Activated CD4-positive, alpha-beta T cell treated with anti-CD3 and anti-CD28 coated beads for 48 hours (primary cell): ENCODE data around the gene DGKB.

Experiments used
- DNase-seq: peaks from one replicate; pipeline ENCODE4 v3.0.0-alpha.2; 2020

Gene DGKB

DNA sequence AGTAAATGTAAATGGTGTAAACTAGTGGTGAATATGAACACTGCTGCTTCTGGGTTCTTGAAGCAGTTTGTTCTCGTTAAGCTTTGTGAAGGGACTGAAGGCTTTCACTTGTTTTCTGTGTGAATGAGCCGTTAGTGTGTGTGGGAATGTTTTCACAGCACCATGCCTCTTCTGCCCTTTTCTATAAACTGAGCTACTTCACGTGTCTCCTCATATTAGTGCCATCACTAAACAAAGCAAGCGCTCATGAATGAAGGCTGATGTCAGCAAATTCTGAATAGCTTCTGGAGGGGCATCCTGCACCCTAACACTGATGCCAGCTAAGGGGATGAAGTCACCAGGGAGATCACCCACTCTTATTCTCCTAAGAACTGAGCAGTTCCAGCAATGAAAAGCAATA, 707.5 kb downstream of the DGKB start:
- DNase-seq, result no peak

GRCh38 chr7:14191686-14192098, 710.9 kb downstream of the DGKB start:
- no peak for DNase-seq

DNA sequence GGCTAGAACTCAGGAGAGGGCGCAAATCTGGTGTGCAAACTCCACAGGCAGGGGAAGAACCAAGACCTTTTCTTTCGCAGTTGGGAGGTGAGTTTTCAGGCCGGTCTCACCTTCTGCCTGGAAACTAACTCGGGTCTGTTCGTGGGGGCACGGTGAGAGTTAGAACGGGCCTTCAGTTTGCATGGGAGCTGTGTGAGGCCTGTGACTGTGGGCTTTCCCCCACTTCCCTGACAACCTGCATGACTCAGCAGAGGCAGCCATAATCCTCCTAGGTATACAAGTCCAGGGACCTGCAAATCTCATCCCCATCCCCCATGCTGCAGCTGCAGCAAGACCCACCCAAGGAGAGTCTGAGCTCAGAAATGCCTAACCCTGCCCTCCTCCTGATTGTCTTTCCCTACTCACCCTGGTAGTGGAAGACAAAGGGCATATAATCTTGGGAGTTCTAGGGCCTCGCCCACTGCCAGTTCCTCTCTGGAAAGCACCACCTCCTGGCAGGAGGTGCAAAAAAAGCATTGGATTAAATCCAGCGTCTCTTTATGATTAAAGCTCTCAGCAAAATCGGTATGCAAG, 718.2 kb downstream of the DGKB start:
- DNase-seq, result no peak

DNA sequence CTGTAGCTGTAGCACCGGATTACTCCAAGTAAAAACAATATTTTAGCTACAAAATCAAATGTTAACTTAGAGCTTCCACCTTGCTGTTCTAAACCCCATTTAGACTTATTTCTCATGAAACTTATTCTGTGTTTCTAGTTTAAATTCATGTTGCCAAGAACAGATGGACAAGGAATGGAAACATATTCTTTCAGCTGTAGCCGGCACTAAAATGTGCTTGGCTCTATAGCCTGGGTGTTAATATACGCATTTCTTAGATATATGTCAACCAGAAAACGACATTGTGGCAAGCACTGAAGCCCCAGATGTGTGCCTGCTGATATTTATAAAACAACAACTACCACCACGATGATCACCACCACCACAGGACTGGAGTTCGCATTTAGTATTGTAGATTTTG, 722.8 kb downstream of the DGKB start:
- no peak for DNase-seq

GRCh38 chr7:14177876-14178275, 724.7 kb downstream of the DGKB start:
- DNase-seq, result no peak

GRCh38 chr7:14170872-14171271, 731.7 kb downstream of the DGKB start:
- no peak for DNase-seq

DNA sequence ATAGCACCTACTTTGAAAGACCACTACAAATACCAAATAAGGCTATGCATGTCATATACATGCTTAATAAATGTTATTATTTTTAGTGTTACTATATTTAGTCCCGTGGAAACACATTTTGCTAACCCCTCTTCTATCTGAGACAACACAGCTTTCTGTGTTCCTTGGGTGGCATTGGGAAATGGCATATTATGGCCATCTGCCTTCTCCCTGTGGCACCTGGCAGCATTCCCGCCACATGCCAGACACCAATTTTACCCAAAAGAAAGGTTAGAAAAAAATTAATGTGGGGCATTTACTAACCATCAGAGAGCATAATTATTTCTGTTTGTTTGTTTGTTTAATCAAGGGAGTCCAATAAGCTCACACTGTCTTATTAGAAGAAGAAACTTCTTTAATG, 744.4 kb downstream of the DGKB start:
- no peak for DNase-seq

DNA sequence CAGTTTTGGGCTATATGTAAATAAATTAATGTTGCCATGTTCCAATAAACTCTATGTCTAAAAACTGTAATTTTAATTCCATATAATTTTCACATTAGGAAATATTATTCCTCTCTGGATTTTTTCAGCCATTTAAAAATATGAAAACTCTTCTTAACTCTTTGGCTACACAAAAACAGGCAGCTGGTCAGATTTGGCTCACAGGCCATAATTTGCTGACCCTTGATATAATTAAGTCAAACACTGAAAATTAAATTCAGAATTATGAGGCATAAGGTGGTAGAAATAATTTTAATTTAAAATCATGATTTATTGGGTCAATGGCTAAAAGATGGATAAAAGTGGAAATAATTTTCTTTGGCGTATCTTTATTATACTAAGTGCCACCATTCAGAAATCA, 746.1 kb downstream of the DGKB start:
- DNase-seq, result no peak

GRCh38 chr7:14148974-14149373, 753.6 kb downstream of the DGKB start:
- DNase-seq, result no peak

DNA sequence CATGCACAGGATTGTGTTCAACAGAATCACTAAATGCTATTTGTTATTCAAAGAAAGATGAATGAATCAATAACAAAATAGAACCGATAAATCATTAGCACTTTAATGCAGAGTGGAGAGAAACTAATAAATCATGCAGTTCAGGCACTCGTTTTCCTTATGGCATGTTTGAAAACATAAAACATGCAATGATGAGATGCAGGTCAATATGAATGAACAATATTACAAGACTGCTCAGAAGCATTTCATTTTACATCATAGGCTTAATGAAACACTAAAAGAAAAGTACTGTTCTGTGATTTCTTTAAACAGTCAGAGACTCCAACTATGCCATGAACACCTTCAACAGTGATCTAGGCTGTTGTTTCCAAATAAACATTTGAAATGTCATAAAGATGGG, 755.0 kb downstream of the DGKB start:
- no peak for DNase-seq

DNA sequence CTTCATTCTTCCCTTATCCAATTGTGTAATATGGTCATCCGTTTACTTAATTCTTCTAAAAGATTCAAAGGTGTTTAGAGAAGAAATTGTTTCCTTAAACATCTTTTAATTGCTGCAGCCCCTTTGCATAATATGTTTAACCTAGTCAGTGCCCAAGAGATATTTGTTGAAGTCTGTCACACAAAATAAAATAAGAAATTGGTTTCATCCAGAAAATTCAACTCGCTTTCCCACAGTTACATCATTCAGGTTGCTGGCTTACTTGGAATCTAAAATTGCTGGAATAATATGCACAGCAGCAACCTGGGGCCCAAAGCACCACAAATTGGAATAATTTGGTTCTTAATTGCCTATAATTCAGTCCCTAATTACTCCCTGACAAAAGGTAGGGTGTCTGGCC, 758.0 kb downstream of the DGKB start:
- no peak for DNase-seq

DNA sequence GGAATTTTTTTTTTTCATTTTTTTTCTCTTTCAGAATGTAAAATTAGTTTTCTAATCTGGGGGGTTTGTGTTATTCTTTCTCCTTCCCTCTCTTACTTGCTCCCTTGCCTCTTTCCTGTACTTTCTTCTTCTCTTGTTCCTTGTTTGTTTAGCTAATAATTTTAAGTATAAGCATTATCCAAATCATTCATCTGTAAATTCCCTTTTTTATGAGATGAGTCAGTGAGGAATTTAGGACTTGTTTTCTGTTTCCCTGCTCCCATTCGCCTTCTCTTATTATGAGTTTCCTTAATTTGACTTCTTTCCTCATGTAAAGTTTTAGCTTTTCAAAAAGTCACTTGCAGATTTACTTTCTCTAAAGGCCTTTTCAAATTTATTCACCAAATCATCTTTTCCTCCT, 758.4 kb downstream of the DGKB start:
- DNase-seq, result no peak

GRCh38 chr7:14137676-14138075, 764.9 kb downstream of the DGKB start:
- DNase-seq, result no peak

DNA sequence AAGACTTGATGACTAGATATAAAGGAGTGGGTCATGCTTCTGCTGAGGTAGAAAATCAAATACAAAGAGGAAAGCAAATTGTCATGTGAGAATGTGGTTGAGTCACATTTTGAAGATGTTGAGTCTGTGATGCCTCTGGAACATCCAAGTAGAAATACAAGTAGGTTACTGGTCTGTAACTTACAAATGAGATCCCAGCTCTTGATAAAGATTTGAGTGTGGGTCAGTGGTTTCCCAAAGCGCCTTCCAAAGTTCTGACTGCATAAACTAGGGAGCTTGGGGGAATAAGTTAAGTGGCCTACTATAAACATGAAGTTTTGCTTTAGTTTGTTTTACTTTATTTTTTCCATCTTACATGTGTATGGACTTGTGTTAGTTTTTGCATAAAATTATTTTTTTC, 768.8 kb downstream of the DGKB start:
- DNase-seq, result no peak

GRCh38 chr7:14125998-14126397, 776.6 kb downstream of the DGKB start:
- no peak for DNase-seq

DNA sequence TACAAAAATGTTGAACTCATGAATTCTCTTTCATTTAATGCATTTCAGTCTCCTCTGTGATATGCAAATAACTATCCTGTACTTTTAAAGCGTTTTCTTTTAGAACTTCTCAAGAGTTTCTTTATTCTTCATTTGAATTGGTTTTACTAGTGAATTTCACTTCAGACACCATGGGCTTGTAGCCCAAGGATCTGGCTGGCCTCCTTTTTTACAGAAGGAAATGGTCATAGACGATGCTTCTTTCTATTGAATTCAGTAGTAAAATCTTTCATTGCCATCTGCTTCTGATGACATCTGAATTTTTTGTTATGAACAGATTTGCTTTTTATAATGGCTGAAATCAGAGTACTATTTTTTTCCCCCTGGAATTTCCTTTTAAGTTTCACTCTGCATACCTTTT, 777.8 kb downstream of the DGKB start:
- no peak for DNase-seq

GRCh38 chr7:14123923-14124322, 778.6 kb downstream of the DGKB start:
- no peak for DNase-seq

DNA sequence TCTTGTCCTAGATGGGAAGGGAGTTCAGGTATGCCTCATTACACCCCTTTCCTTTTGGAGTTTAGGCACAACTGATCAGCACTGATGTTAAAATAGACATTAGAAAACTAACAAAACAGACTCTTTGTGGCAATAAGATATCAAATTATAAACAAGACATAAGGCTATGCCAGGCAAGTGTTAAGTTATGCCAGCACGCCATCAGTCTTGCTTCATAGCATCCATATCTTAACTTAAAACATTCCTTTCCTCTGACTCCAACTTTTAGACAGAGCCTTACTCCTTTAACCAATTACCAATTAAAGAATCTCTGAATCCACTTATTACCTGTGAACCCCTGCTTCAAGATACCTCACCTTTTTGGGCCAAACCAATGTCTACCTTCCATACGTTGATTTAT, 786.9 kb downstream of the DGKB start:
- no peak for DNase-seq

GRCh38 chr7:14104861-14105260, 797.7 kb downstream of the DGKB start:
- DNase-seq, result no peak

GRCh38 chr7:14096159-14096558, 806.4 kb downstream of the DGKB start:
- no peak for DNase-seq

GRCh38 chr7:14095233-14095950, 807.2 kb downstream of the DGKB start:
- no peak for DNase-seq
